Activated CD4-positive, alpha-beta T cell treated with anti-CD3 and anti-CD28 coated beads, Interleukin-2, amount 50 U/mL, for 16 hours (primary cell): ENCODE results near the gene LTBP3.

Experiments used
- DNase-seq: peaks from one replicate; pipeline ENCODE4 v3.0.0-alpha.2; 2020

LTBP3 gene

GRCh38 chr11:65491614-65492386 lies 66.4 kb downstream of the LTBP3 start:
- DNase-seq, result no peak

- DNase-seq, result no peak
These were observed 67.0 kb downstream of the LTBP3 start for GRCh38 chr11:65491163-65491465.

GRCh38 chr11:65489706-65490320 lies 68.3 kb downstream of the LTBP3 start:
- DNase-seq, result no peak

- DNase-seq, result no peak
These were observed 69.0 kb downstream of the LTBP3 start for GRCh38 chr11:65489035-65489705.
